Uterus (tissue), 2 donors: ENCODE results near the gene MMP3.

Experiments
- POLR2A ChIP-seq, 2 donors: fragments of 450-650 bp; IDR thresholded peaks; one replicate each; pipeline ENCODE4 v1.6.1; 2016; ENCODE audit warnings: antibody characterized with exemption in 2 of 2, mild to moderate bottlenecking in 1 of 2, moderate library complexity in 1 of 2
- TF ChIP-seq, protein P1 (sequence below), 4 experiments: fragments of 200-600 bp in 2 of 4; fragments of 450-650 bp in 2 of 4; sonication (generic) in 2 of 4; IDR thresholded peaks; one replicate each; pipeline ENCODE4 v1.5.1; 2016 to 2019; ENCODE audit warnings: antibody characterized with exemption in 4 of 4, mild to moderate bottlenecking in 2 of 4, moderate library complexity in 1 of 4

DNA sequence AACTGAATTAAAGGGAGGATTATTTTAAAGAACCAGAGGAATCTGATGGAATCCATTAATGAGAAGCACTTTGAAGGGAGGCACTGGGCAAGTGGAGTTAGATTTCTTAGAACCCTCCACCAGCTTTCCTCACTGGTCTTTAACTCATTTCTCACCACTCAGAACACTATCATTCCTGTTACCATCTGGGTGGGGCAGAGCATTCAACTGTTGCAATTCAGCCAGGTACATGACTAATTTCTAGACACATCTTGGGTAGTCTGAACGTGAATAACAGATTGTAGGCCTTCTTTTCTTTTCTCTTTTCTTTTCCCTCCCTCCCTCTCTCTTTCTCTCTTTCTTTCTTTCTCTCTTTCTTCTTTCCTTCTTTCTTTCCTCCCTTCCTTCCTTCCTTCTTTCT, 29.9 kb downstream of the MMP3 start:
- TF ChIP-seq, protein P1, sequence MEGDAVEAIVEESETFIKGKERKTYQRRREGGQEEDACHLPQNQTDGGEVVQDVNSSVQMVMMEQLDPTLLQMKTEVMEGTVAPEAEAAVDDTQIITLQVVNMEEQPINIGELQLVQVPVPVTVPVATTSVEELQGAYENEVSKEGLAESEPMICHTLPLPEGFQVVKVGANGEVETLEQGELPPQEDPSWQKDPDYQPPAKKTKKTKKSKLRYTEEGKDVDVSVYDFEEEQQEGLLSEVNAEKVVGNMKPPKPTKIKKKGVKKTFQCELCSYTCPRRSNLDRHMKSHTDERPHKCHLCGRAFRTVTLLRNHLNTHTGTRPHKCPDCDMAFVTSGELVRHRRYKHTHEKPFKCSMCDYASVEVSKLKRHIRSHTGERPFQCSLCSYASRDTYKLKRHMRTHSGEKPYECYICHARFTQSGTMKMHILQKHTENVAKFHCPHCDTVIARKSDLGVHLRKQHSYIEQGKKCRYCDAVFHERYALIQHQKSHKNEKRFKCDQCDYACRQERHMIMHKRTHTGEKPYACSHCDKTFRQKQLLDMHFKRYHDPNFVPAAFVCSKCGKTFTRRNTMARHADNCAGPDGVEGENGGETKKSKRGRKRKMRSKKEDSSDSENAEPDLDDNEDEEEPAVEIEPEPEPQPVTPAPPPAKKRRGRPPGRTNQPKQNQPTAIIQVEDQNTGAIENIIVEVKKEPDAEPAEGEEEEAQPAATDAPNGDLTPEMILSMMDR (IDR thresholded peaks at IDR 0.05): no peak
- TF ChIP-seq POLR2A (IDR thresholded peaks at IDR 0.05): no peak
